SW 1271 (cell line): Measurements from ENCODE around the gene AKAP13.
"Not testable (repeated sequence)": the region's sequence is repeated elsewhere in the genome, so short reads cannot be mapped to it uniquely, and the experiment has no call there.

Experiments
- DNase-seq, 2 experiments: peaks; one replicate each; lab custom pipeline; 2025; lab: John Stamatoyannopoulos, UW

The AKAP13 gene

DNA sequence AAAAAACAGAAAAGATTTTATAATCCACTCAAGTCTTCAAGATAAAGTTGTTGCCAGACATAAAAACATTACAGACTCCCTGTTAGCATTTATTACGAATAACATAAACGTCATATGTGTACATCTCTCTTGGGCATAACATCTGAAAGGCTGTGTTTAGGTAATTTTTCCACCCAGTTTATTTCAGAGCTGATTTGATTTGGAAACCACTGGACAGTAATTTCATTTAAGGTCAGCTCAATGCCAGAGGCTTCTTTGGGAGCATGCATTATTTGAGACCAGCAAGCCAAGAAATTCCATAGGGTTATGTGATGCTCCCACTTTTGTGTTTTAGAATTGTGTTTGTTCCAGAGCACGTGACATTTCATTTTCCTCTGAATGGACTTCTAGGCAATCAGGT lies 196.0 kb downstream of the AKAP13 start:
- no peak for DNase-seq

DNA sequence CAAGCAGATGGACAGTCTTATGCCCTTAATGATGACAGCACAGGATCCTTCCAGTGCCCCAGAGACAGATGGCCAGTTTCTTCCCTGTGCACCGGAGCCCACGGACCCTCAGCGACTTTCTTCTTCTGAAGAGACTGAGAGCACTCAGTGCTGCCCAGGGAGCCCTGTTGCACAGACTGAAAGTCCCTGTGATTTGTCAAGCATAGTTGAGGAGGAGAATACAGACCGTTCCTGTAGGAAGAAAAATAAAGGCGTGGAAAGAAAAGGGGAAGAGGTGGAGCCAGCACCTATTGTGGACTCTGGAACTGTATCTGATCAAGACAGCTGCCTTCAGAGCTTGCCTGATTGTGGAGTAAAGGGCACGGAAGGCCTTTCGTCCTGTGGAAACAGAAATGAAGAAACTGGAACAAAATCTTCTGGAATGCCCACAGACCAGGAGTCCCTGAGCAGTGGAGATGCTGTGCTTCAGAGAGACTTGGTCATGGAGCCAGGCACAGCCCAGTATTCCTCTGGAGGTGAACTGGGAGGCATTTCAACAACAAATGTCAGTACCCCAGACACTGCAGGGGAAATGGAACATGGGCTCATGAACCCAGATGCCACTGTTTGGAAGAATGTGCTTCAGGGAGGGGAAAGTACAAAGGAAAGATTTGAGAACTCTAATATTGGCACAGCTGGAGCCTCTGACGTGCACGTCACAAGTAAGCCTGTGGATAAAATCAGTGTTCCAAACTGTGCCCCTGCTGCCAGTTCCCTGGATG lies 198.7 kb downstream of the AKAP13 start:
- no peak for DNase-seq

DNA sequence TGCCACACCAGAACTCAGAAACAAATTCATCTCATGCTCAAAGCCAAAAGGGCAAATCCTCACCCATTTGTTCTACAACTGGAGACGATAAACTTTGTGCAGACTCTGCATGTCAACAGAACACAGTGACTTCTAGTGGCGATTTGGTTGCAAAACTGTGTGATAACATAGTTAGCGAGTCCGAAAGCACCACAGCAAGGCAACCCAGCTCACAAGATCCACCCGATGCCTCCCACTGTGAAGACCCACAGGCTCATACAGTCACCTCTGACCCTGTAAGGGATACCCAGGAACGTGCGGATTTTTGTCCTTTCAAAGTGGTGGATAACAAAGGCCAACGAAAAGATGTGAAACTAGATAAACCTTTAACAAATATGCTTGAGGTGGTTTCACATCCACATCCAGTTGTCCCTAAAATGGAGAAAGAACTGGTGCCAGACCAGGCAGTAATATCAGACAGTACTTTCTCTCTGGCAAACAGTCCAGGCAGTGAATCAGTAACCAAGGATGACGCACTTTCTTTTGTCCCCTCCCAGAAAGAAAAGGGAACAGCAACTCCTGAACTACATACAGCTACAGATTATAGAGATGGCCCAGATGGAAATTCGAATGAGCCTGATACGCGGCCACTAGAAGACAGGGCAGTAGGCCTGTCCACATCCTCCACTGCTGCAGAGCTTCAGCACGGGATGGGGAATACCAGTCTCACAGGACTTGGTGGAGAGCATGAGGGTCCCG lies 199.7 kb downstream of the AKAP13 start:
- DNase-seq = no peak

DNA sequence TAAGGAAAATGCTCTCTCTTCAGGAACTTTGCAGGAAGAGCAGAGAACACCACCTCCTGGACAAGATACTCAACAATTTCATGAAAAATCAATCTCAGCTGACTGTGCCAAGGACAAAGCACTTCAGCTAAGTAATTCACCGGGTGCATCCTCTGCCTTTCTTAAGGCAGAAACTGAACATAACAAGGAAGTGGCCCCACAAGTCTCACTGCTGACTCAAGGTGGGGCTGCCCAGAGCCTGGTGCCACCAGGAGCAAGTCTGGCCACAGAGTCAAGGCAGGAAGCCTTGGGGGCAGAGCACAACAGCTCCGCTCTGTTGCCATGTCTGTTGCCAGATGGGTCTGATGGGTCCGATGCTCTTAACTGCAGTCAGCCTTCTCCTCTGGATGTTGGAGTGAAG lies 200.5 kb downstream of the AKAP13 start:
- no peak for DNase-seq

DNA sequence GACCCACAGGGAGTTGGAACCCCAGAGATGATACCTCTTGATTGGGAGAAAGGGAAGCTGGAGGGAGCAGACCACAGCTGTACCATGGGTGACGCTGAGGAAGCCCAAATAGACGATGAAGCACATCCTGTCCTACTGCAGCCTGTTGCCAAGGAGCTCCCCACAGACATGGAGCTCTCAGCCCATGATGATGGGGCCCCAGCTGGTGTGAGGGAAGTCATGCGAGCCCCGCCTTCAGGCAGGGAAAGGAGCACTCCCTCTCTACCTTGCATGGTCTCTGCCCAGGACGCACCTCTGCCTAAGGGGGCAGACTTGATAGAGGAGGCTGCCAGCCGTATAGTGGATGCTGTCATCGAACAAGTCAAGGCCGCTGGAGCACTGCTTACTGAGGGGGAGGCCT lies 201.1 kb downstream of the AKAP13 start:
- DNase-seq = no peak

DNA sequence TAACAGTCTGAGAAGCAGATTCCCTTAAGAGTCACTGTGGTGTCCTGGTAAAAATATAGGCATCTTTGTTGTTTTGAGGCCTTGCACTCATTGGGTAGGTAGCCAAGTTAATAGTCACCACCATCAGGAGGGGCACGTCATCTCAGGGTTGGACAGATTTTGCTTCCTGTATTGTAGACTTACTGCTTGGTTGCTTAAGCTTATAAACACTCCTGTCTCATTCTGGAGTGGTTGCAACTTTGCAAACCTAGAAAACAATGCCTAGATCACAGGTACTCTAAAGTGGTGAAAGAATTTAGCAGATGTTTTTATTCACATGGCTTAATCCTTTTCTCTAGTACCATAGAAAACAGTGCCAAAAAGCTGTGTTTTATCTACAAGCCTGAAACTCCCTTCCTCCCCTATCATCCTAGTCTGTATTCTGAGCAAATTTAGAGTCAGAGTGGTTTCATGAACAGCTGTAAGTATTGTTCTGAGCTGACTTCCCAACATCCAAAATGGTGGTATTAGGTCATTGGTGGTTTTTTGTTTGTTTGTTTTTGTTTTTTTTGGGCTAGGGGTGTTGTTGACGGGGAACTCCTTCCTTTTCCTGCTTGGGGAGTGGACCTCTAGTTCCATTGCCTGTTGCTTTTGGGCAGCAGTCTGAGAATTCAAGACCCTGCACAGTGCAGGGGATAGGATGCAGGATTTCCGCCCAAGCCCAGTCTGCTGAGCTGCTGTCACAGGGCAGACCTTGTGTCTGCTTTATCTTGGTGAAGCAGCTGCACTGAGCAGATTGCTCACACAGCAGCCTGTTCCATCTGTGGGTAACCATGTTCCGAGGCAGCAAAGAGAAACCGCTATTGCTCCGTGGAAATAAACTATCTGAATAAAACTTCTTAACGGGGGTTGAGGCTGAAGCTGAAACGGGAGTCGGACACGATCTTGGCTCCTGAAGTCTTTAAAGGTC lies 202.0 kb downstream of the AKAP13 start:
- no peak for DNase-seq

DNA sequence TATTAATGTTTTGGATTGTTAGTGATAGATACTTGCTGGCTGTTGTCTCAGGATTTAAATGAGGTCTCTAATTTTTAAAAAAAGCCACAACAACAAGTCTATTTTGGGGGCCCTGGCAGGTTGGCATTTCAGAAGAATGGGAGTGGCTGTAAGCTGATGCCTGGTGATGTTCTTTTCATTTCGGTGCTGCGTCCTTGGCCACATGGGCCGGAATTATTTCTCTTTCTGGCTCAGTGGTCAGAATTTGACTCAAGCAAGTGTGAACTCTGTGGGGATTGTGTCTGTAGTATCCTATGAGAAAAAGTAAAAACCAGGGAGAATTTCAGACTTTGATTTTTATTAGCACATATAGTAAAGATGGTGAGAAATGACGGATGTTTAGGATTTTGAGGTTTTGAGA lies 203.0 kb downstream of the AKAP13 start:
- DNase-seq = no peak

DNA sequence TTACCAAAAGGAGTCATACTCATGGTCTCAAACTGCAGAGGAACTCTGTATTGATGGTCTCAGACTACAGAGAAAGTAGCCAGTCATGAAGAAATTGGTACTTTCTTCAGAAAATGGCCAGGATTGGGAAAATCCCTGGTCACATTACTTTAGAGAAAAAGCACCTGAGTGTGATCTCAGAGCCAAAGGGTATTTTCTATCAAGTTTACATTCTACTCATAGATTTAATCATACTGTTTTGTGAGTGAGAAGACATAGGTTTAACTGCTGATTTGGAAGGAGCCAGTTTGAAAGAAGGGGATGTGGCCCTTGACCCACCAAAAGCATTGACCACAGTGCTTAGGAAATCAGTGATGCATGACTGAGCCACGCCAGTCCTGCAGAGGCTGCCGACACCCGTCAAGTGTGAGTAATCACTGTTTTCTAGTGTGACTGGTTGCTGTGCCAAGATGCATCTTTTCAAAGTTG lies 203.6 kb downstream of the AKAP13 start:
- no peak for DNase-seq

DNA sequence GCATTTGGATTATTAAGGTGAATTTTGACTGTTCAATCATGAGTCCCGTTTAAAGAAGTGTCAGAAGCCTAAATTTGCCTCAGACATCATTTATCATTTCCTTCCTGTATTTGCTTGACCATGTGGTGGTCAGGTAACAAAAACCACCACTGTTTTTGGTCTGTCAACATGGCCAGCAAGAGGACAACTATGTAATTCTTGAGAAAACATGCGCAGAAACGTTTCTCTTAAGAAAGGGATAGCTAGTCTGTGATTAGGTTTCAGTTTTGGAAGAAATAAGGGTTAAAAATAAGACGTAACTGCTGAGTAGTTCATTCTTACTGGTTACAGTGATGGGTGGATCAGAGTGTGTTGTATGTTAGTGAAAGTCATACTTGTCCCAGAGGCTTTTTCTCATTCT lies 204.5 kb downstream of the AKAP13 start:
- no peak for DNase-seq

DNA sequence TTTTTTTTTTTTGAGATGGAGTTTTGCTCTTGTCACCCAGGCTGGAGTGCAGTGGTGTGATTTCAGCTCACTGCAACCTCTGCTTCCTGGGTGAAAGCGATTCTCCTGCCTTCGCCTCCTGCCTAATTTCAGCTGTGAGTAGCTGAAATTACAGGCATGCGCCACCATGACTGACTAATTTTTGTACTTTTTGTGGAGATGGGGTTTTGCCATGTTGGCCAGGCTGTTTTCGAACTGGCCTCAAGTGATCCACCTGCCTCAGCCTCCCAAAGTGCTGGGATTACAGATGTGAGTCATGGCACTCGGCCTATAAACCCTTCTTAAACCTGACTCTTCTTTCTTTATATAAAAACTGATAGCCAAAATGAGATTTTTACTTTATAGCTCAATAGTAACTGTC lies 205.8 kb downstream of the AKAP13 start:
- DNase-seq = not testable (repeated sequence)

DNA sequence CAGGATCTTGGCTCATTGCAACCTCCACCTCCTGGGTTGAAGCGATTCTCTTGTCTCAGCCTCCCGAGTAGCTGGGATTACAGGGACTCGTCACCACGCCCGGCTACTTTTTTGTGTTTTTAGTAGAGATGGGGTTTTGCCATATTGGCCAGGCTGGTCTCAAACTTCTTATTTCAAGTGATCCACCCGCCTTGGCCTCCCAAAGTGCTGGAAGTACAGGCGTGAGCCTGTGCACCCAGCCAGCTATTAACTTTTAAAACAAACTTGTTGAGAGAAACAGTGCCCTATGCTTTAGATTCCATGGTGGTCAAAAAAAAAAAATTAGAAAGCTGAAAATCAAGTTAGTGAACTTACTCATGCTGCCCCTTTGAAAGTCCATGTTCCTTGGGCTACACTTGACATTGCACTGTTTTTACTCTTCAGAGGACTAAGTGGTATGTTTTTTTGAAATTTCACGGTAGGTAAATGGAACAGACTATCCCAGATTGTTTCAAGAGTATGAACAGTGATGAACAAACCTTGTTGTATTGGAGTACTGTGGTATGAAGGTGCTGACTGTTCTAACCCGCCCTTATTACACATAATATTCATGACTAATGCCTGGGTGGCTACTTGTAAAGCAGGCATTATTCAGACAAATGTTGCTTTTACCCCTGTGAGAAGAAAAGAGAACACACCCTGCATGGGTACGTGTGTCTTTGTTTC lies 207.5 kb downstream of the AKAP13 start:
- DNase-seq = peak in 1 of 2 experiments; percentile 23

DNA sequence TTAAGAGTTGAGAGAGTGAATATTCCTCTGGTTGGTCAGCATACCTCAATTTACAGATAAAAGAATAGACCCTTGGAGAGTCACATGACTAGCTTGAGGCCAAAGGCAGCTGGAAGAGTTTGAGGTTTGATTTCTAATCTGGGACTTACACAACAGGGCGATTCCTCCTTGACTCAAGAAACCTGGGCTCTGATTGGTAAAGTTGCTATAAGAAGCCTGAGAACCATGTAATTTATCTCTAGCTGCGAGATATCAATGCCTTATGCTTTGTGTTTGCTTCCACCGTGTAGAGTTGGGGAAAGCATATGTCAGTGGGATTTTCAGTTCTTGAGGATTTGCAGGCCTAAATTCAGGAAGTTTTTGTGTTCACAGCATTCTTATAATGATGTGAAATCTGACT lies 208.3 kb downstream of the AKAP13 start:
- DNase-seq = no peak

DNA sequence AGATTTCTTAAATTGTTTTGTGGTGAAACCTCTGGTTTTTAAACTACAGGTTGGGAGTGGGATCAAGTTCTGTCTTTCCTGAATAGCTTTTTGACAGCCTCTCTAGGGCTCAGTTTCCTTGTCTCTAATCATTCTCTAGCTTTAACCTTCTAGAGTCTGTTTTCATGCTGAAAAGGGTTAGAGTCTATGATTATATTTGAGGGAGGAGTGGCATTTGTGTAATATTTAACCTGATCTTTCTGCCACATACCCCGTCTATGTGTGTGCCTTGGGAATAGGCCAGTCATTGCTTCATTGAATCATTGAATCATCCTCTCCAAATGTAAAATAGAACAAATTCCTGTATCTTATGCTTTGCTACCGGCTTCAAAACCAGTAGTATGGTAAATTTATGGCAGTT lies 209.4 kb downstream of the AKAP13 start:
- no peak for DNase-seq

DNA sequence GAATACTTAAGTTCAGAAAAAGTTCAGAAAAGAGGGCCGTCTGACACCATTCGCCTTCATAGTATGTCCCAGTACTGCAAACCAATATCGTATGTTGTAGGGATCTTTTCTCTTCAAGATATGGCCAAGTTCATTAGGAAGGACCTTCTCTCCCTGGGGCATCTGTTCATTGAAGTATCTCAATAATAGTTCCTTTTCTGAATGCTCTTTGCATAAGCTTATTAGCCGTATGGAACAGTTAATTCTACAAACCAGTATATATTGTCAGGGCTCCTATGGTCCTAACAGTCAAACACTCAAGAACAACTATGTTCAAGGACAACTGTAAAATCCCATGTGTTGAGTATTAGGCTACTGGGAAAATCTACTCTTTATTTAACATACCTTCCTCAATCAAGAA lies 211.2 kb downstream of the AKAP13 start:
- DNase-seq = no peak

DNA sequence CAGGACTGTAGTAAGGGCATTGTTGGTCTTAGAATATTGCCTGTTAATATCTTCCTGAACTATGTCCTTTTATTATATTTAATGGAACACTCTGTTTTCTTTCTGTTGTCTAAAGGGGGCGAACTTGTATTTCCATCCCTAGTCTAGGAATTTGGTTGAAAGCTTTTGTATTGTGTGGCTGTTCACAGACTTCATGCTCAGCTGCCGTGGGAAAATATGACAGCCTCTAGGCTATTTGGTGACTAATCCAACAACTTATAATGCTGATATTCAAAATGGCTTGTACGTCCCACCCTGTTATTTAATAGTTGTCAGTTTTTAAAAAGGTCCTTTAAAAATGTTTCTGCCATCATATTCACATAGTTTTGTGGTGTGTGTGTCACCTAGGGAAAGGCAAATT lies 211.7 kb downstream of the AKAP13 start:
- peak; percentile 54 to 76 for DNase-seq

DNA sequence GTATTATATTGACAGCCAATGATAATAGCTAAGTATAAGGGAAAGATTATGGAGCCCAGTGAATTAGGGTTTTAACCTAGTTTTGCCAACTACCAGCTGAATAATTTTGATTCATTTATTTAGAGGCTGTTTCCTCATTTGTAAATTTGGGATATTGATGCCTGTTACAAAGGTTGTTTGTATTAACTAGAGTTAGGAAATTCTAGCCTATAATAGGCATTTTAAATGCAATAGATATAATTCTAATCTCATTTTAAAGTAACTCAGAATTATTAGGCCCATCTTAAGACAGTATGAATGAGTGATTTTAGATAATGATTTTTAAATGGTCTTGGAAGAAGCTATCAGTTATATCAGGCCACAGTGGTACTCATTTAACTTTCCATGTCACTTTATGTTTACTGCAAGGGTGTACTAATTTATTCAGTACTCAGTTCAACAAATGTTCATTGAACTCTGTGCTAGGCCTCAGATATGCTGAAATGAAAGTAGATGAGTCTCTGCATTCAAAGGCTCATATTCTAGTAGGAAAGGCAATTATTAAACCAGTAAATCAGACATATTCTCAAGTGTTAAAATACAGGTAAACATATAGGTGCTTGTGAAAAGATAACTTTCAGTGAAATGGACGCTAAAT lies 213.5 kb downstream of the AKAP13 start:
- DNase-seq = no peak

DNA sequence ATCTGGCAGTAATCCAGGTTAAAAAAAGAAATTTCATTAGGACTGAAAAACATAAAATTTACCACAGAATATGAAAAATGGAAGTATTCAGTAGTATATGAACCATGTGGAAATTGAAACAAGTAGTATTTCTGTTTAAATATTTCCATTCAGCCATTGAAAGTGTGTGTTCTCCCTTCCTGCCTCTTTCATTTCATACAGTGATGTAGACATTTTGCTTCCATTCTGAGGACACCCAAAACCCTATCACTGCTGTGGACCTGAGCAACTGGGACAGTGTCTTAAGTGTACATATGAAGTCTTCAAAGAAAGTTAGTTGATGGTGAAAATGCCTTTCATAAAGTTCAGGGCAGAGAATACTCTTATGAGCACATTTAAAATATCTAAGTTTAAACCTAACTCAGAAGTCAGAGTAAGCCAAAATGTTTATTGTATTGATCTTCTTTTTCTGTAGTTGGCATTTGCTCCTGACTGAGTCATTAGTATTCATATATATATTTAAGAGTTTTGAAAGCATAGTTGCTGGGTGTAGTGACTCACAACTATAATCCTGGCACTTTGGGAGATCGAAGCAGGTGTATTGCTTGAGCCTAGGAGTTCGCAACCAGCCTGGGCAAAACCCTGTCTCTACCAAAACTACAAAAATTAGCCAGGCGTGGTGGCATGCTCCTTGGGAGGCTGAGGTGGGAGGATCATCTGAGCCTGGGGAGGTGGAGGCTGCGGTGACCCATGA lies 215.6 kb downstream of the AKAP13 start:
- no peak for DNase-seq

DNA sequence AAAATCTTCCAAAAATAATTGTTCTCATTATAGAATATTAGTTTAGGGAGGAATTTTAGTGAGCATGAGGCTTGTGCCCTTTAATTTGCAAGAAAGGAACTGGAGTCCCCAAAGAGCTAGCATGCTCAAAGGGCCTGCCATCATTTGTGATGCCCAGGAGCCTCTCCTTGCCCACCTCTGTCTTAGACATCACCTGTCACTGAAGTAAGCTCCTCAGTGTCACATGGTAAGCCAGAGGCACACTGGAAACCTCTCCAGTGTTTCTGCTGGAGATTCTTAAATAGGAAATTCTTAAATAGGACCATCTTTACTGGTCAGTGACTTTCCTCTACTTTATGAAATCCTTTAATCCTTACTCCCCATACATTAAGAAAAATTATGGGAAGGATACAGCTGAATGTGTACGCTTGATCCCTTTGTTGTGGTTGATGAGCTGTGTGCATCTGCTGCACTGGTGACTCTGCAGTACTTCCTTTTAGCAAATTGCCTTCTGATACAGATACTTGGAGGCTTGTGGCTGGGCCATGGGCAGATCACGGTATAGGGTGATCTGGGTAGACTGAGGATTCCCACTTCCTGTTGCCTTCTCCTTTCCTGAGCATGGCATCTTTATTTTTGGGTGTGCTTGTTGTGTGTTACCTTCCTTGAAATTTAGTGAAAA lies 216.9 kb downstream of the AKAP13 start:
- DNase-seq = no peak

DNA sequence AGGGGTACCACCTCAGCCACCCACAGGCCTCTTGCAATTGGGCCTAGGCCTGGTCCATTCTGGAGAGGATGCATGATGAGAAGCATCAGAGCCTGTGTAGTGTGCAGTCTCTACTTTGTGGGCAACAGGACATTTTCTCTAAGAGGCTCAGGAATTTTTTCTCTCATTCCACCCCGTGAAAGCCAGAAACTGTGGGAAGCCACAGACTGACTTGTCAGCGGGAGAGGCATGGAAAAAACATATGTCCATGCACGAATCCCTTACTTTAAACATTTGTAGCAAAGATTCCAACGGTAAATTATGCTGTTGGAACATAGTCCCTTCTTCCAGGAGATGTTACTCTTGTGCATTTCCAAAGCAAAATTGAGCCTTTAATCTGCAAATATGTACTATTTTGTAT lies 217.8 kb downstream of the AKAP13 start:
- DNase-seq = no peak
